Measurements from ENCODE around the gene AGL. TPM values are rescaled to one million over a fixed set of nuclear protein-coding genes. Genes with fewer than 3 reads are reported as not detected.
"Not testable (repeated sequence)": the region's sequence is repeated elsewhere in the genome, so short reads cannot be mapped to it uniquely, and the experiment has no call there.

Gene AGL
- total RNA-seq, 1 donor from 2014 or later: 23.4 TPM

- TF ChIP-seq EZH2 (IDR thresholded peaks at IDR 0.05) (no peak), EZH2phosphoT487 (IDR thresholded peaks at IDR 0.05) (no peak), CTCF (IDR thresholded peaks at IDR 0.05) (no peak)
- Histone ChIP-seq H3K4me3 (peak overlapping the region; percentile 87), H3K4me2 (peak overlapping the region; percentile 95), H3K4me1 (peaks cover 6% of the 10 kb centered on the region), H3K79me2 (ENCODE audit: low read depth) (peaks cover 32% of the 10 kb centered on the region), H3K27me3 (no peaks in the 10 kb centered on the region), H3K9me3 (ENCODE audit: low read depth) (no peaks in the 10 kb centered on the region), H3K36me3 (no peaks in the 10 kb centered on the region), H3K9ac (peak overlapping the region; percentile 48), H4K20me1 (ENCODE audit: low read depth) (no peaks in the 10 kb centered on the region), H3F3A (ENCODE audit: low read depth) (peaks cover 8% of the 10 kb centered on the region), H3K27ac (no peak overlapping the region), H2AFZ (replicated peaks) (peak overlapping the region; percentile 100)
- peak overlapping the region; percentile 100 for H3K4me3 Mint-ChIP-seq
- peaks cover 18% of the 10 kb centered on the region for H3K4me1 Mint-ChIP-seq
- DNase-seq (ENCODE audit: low spot score): no peak
- H3K9me3 Mint-ChIP-seq: no peaks in the 10 kb centered on the region
- H3K27ac Mint-ChIP-seq: peak overlapping the region; percentile 78
- H3K36me3 Mint-ChIP-seq: no peaks in the 10 kb centered on the region
- H3K27me3 Mint-ChIP-seq (ENCODE audit: insufficient read depth, low read depth): peaks cover 8% of the 10 kb centered on the region
These were observed 119.1 kb downstream of the AGL start for GRCh38 chr1:99969260-99969728.

GRCh38 chr1:99969729-99970621, 119.8 kb downstream of the AGL start, which contains the start of gene SLC35A3:
SLC35A3 (plus strand) TSS chr1:99969996; CDS start chr1:99993555, 23,559 bp downstream.
- Mint-ChIP-seq H3K27me3 (ENCODE audit: insufficient read depth, low read depth) (peaks cover 8% of the 10 kb centered on the region), H3K27ac (peak within 1 kb of the TSS; percentile 87), H3K4me1 (peaks cover 18% of the 10 kb centered on the region), H3K9me3 (no peaks in the 10 kb centered on the region), H3K4me3 (peak within 1 kb of the TSS; percentile 100), H3K36me3 (no peaks in the 10 kb centered on the region)
- H3K9me3 ChIP-seq (ENCODE audit: low read depth): no peaks in the 10 kb centered on the region
- peak within 1 kb of the TSS; percentile 32 for H3K27ac ChIP-seq
- H3K36me3 ChIP-seq: no peaks in the 10 kb centered on the region
- peak within 1 kb of the TSS; percentile 87 for H3K4me3 ChIP-seq
- H3K9ac ChIP-seq: peak within 1 kb of the TSS; percentile 48
- peaks cover 6% of the 10 kb centered on the region for H3K4me1 ChIP-seq
- H3K27me3 ChIP-seq: no peaks in the 10 kb centered on the region
- H2AFZ ChIP-seq (replicated peaks): peak within 1 kb of the TSS; percentile 100
- peaks cover 8% of the 10 kb centered on the region for H3F3A ChIP-seq (ENCODE audit: low read depth)
- DNase-seq (ENCODE audit: low spot score): peak; percentile 89
- no peaks in the 10 kb centered on the region for H4K20me1 ChIP-seq (ENCODE audit: low read depth)
- peak within 1 kb of the TSS; percentile 95 for H3K4me2 ChIP-seq
- TF ChIP-seq EZH2phosphoT487 (IDR thresholded peaks at IDR 0.05) (no peak), EZH2 (IDR thresholded peaks at IDR 0.05) (no peak), CTCF (IDR thresholded peaks at IDR 0.05) (no peak)
- peaks cover 32% of the 10 kb centered on the region for H3K79me2 ChIP-seq (ENCODE audit: low read depth)

GRCh38 chr1:99970713-99971255, 120.6 kb downstream of the AGL start:
- peaks cover 32% of the 10 kb centered on the region for H3K79me2 ChIP-seq (ENCODE audit: low read depth)
- peak overlapping the region; percentile 95 for H3K4me2 ChIP-seq
- peak overlapping the region; percentile 48 for H3K9ac ChIP-seq
- H3K4me3 Mint-ChIP-seq: peak overlapping the region; percentile 100
- peaks cover 6% of the 10 kb centered on the region for H3K4me1 ChIP-seq
- H4K20me1 ChIP-seq (ENCODE audit: low read depth): no peaks in the 10 kb centered on the region
- H3K36me3 ChIP-seq: no peaks in the 10 kb centered on the region
- H2AFZ ChIP-seq (replicated peaks): peak overlapping the region; percentile 100
- TF ChIP-seq CTCF (IDR thresholded peaks at IDR 0.05) (no peak), EZH2 (IDR thresholded peaks at IDR 0.05) (no peak), EZH2phosphoT487 (IDR thresholded peaks at IDR 0.05) (no peak)
- H3K27me3 Mint-ChIP-seq (ENCODE audit: insufficient read depth, low read depth): peaks cover 8% of the 10 kb centered on the region
- peak overlapping the region; percentile 87 for H3K4me3 ChIP-seq
- peaks cover 18% of the 10 kb centered on the region for H3K4me1 Mint-ChIP-seq
- no peak overlapping the region for H3K27ac ChIP-seq
- peaks cover 8% of the 10 kb centered on the region for H3F3A ChIP-seq (ENCODE audit: low read depth)
- H3K9me3 ChIP-seq (ENCODE audit: low read depth): no peaks in the 10 kb centered on the region
- peaks cover 3% of the 10 kb centered on the region for H3K36me3 Mint-ChIP-seq
- H3K9me3 Mint-ChIP-seq: no peaks in the 10 kb centered on the region
- no peaks in the 10 kb centered on the region for H3K27me3 ChIP-seq
- no peak overlapping the region for H3K27ac Mint-ChIP-seq
- no peak for DNase-seq (ENCODE audit: low spot score)

GRCh38 chr1:99972066-99972465, 121.9 kb downstream of the AGL start:
- H3K9ac ChIP-seq; H3K9me3 ChIP-seq (ENCODE audit: low read depth); H3K4me2 ChIP-seq; H3K4me3 ChIP-seq; H3K9me3 Mint-ChIP-seq; H3K27me3 ChIP-seq; H3F3A ChIP-seq (ENCODE audit: low read depth); H4K20me1 ChIP-seq (ENCODE audit: low read depth); H2AFZ ChIP-seq (replicated peaks); H3K4me3 Mint-ChIP-seq; DNase-seq (ENCODE audit: low spot score); H3K36me3 Mint-ChIP-seq; H3K4me1 ChIP-seq; H3K27ac Mint-ChIP-seq; H3K27ac ChIP-seq; H3K36me3 ChIP-seq; H3K27me3 Mint-ChIP-seq (ENCODE audit: insufficient read depth, low read depth): not testable (repeated sequence)
- peaks cover 32% of the 10 kb centered on the region for H3K79me2 ChIP-seq (ENCODE audit: low read depth)
- peaks cover 18% of the 10 kb centered on the region for H3K4me1 Mint-ChIP-seq

All from neural progenitor cell (in vitro differentiated cells).